Kidney (tissue), 14 donors: ENCODE data around the gene PTPRF. TPM values are rescaled to one million over a fixed set of nuclear protein-coding genes. Genes with fewer than 3 reads are reported as not detected.

Experiments
- DNase-seq, 5 donors: peaks; one replicate each; pipeline ENCODE4 v3.0.0-alpha.2; 2013 to 2020
- FAIRE-seq: peaks from 2 replicates; lab custom pipeline; 2012; peaks lifted over from hg19 to GRCh38; lab: Jason Lieb, UNC
- H3K27ac ChIP-seq, 2 donors: one replicate each; pipeline ENCODE4 v1.7.0; 2013; ENCODE audit warnings: low read depth in 2 of 2, low read length in 2 of 2, inconsistent platforms in 1 of 2
- H3K27me3 ChIP-seq: one replicate; pipeline ENCODE4 v1.7.1; 2013; ENCODE audit warnings: low read length, inconsistent platforms; ENCODE audit not compliant: control insufficient read depth, insufficient read depth
- H3K36me3 ChIP-seq, 3 donors: one replicate each; pipeline versions ENCODE4 v1.7.0 to v1.7.1; 2013; ENCODE audit warnings: low read length in 3 of 3, control low read depth in 1 of 3, inconsistent platforms in 1 of 3; ENCODE audit not compliant: insufficient read depth in 3 of 3, control insufficient read depth in 2 of 3
- H3K4me1 ChIP-seq, 3 donors: one replicate each; pipeline versions ENCODE4 v1.7.0 to v1.7.1; 2013; ENCODE audit warnings: low read length in 3 of 3, inconsistent platforms in 1 of 3, low read depth in 1 of 3; ENCODE audit not compliant: control insufficient read depth in 2 of 3, insufficient read depth in 2 of 3
- H3K4me3 ChIP-seq, 3 donors: one replicate each; pipeline versions ENCODE4 v1.7.0 to v1.8.1; 2013; ENCODE audit warnings: low read length in 3 of 3, control low read depth in 1 of 3, inconsistent platforms in 1 of 3
- H3K9ac ChIP-seq, 3 donors: one replicate each; pipeline versions ENCODE4 v1.7.0 to v1.7.1; 2013; ENCODE audit warnings: low read length in 3 of 3, control low read depth in 1 of 3, inconsistent platforms in 1 of 3
- H3K9me3 ChIP-seq, 3 donors: one replicate each; pipeline versions ENCODE4 v1.7.0 to v1.7.1; 2013; ENCODE audit warnings: low read length in 3 of 3, control low read depth in 1 of 3, inconsistent platforms in 1 of 3; ENCODE audit not compliant: control insufficient read depth in 2 of 3, insufficient read depth in 1 of 3
- CTCF ChIP-seq: IDR thresholded peaks from 3 replicates; pipeline ENCODE4 v1.5.1; 2012; ENCODE audit warnings: mild to moderate bottlenecking, moderate library complexity, borderline replicate concordance; ENCODE audit not compliant: insufficient read depth; ENCODE audit errors: extremely low read depth
- intact Hi-C: fragments of 100-400 bp; cut with DNase I; formaldehyde crosslinking; loops from one replicate; pipeline ENCODE4 v1.11.1; 2022
- polyA plus RNA-seq: library from polyadenylated mRNA; stranded (reverse); fragments of 350-450 nt; fragmentation: Illumina TruSeq; extraction: RNeasy Lipid Tissue Mini Kit (QIAGEN cat#74804); gene quantifications from one replicate; pipeline ENCODE4 v1.2.3, GENCODE V29; 2014; ENCODE audit warnings: low read depth, low replicate concordance; ENCODE audit not compliant: insufficient read depth
- total RNA-seq: library from RNA; stranded (reverse); fragmentation: NEBNext Ultra II Directional; extraction: Animal tissue kit (Norgen Biotek cat#: 25700); gene quantifications from one replicate; pipeline ENCODE4 v1.2.1, GENCODE V29; 2021
- donor health status: control.
- donor health status: control.
- donor health status: control.
- donor health status: control.
- donor health status: control.
- donor health status: DM: yes; HTN: yes; CAD: no.
- donor health status: Normal renal cell carcinoma (clear cell type).

PTPRF gene
- total and polyA plus RNA-seq, 2 donors from 2014 or later, result 39.5 to 197 TPM

- no peak for FAIRE-seq
These were observed 10.0 kb downstream of the PTPRF start for GRCh38 chr1:43540653-43541071.

GRCh38 chr1:43541141-43541540 lies 10.5 kb downstream of the PTPRF start:
- Histone ChIP-seq H3K36me3 (peaks cover 3 to 10% (median 4%) of the 10 kb centered on the region in 3 donors), H3K9me3 (no peaks in the 10 kb centered on the region), H3K4me3 (no peak overlapping the region), H3K27ac (peak overlapping the region in 1 of 2 donors; percentile 46), H3K9ac (no peak overlapping the region), H3K27me3 (no peaks in the 10 kb centered on the region), H3K4me1 (peaks cover 0 to 34% (median 34%) of the 10 kb centered on the region in 3 donors)
- intact Hi-C loops, result no loop called here
- no peak for FAIRE-seq
- no peak for TF ChIP-seq CTCF
- DNase-seq, result no peak

More at GRCh38 chr1:43540653-43541071, 10.0 kb downstream of the PTPRF start:
- Histone ChIP-seq H3K4me1 (peaks cover 0 to 36% (median 32%) of the 10 kb centered on the region in 3 donors), H3K4me3 (no peak overlapping the region), H3K27ac (peak overlapping the region in 1 of 2 donors; percentile 46), H3K27me3 (no peaks in the 10 kb centered on the region), H3K9ac (peak overlapping the region in 1 of 3 donors; percentile 16), H3K36me3 (peaks cover 3 to 10% (median 4%) of the 10 kb centered on the region in 3 donors), H3K9me3 (no peaks in the 10 kb centered on the region)
- TF ChIP-seq CTCF, result no peak
- intact Hi-C loops, result no loop called here
- DNase-seq, result peak; percentile 78 to 92 (median 84)

GRCh38 chr1:43541721-43542401 lies 11.2 kb downstream of the PTPRF start:
- peaks cover 3 to 10% (median 4%) of the 10 kb centered on the region in 3 donors for H3K36me3 ChIP-seq
- no peaks in the 10 kb centered on the region for H3K9me3 ChIP-seq
- no peak overlapping the region for H3K4me3 ChIP-seq
- TF ChIP-seq CTCF, result no peak
- intact Hi-C loops, result no loop called here
- peak overlapping the region; percentile 1 to 75 for H3K27ac ChIP-seq
- H3K27me3 ChIP-seq, result no peaks in the 10 kb centered on the region
- FAIRE-seq (no peak), DNase-seq (peak in 2 of 5 donors; percentile 42 to 84)
- peak overlapping the region in 1 of 3 donors; percentile 52 for H3K9ac ChIP-seq
- H3K4me1 ChIP-seq, result peaks cover 0 to 40% (median 38%) of the 10 kb centered on the region in 3 donors
